Germinal center (tissue), 1 donor: ENCODE results near the gene OR2T8.

ENCODE experiments used
- DNase-seq: peaks from one replicate; pipeline ENCODE4 v3.0.0; 2012; ENCODE audit warnings: mixed read lengths, low spot score

Gene OR2T8

GRCh38 chr1:247919952-247920351, at the start of gene OR2T8:
Gene OR2T8, plus strand, starts transcription at chr1:247920252. Its CDS starts 766 bp downstream, at chr1:247921018.
- DNase-seq = no peak

GRCh38 chr1:247883346-247883745, 36.7 kb upstream of the OR2T8 start:
- no peak for DNase-seq

- DNase-seq = no peak
Observed at GRCh38 chr1:247884797-247885413, 35.1 kb upstream of the OR2T8 start.

- DNase-seq = no peak
Observed at GRCh38 chr1:247895163-247895637, 24.9 kb upstream of the OR2T8 start, which contains the start of gene OR2W3. Gene OR2W3, plus strand, starts transcription at chr1:247895587. Its CDS starts 0 bp downstream, at chr1:247895587.

GRCh38 chr1:247895976-247896375, 24.1 kb upstream of the OR2T8 start:
- DNase-seq = no peak

GRCh38 chr1:247904122-247904521, 15.9 kb upstream of the OR2T8 start:
- no peak for DNase-seq

- no peak for DNase-seq
Observed at GRCh38 chr1:247905181-247905580, 14.9 kb upstream of the OR2T8 start.

- no peak for DNase-seq
Observed at GRCh38 chr1:247905910-247906503, 14.0 kb upstream of the OR2T8 start.

GRCh38 chr1:247906504-247907047, 13.5 kb upstream of the OR2T8 start:
- DNase-seq = no peak

GRCh38 chr1:247908766-247909165, 11.3 kb upstream of the OR2T8 start:
- no peak for DNase-seq

GRCh38 chr1:247913786-247914185, 6.3 kb upstream of the OR2T8 start:
- no peak for DNase-seq

- no peak for DNase-seq
Observed at GRCh38 chr1:247914941-247915662, 5.0 kb upstream of the OR2T8 start.

- no peak for DNase-seq
Observed at GRCh38 chr1:247923941-247924340, 3.9 kb downstream of the OR2T8 start.

GRCh38 chr1:247924868-247925267, 4.8 kb downstream of the OR2T8 start, which contains the start of gene OR2AJ1:
Gene OR2AJ1, plus strand, starts transcription at chr1:247924889. Its CDS starts 8,880 bp downstream, at chr1:247933769.
- no peak for DNase-seq

- no peak for DNase-seq
Observed at GRCh38 chr1:247933989-247934388, 13.9 kb downstream of the OR2T8 start.

GRCh38 chr1:247935781-247936180, 15.7 kb downstream of the OR2T8 start:
- no peak for DNase-seq

GRCh38 chr1:247936415-247936814, 16.4 kb downstream of the OR2T8 start:
- no peak for DNase-seq

- peak; percentile 83 for DNase-seq
Observed at GRCh38 chr1:247936965-247937734, 17.1 kb downstream of the OR2T8 start.

- no peak for DNase-seq
Observed at GRCh38 chr1:247942624-247943023, 22.6 kb downstream of the OR2T8 start.

GRCh38 chr1:247948558-247948957, 28.5 kb downstream of the OR2T8 start, which contains the start of gene OR2L8:
Gene OR2L8, plus strand, starts transcription at chr1:247948858. Its CDS starts 0 bp downstream, at chr1:247948858.
- no peak for DNase-seq

GRCh38 chr1:247953408-247953807, 33.4 kb downstream of the OR2T8 start:
- DNase-seq = no peak

GRCh38 chr1:247961791-247962190, 41.7 kb downstream of the OR2T8 start:
- DNase-seq = no peak
